Dermis microvascular lymphatic vessel endothelial cell (primary cell): ENCODE data around the gene ZNF217. TPM values are rescaled to one million over a fixed set of nuclear protein-coding genes. Genes with fewer than 3 reads are reported as not detected.
"Not testable (repeated sequence)": the region's sequence is repeated elsewhere in the genome, so short reads cannot be mapped to it uniquely, and the experiment has no call there.

Experiments
- DNase-seq, 2 donors: peaks; one replicate each; pipeline versions ENCODE4 v3.0.0 to v3.0.0-alpha.2; 2010; ENCODE audit warnings: low read depth in 2 of 2
- total RNA-seq: library from RNA; depleted of rRNA; stranded (reverse); fragments of >200 nt; gene quantifications from 2 replicates; pipeline ENCODE4 v1.2.1, GENCODE V29; 2014

Gene ZNF217
- total RNA-seq, result 9.0 and 12.8 TPM in 2 replicates

GRCh38 chr20:53593466-53594007, at the start of gene ZNF217:
TSS of gene ZNF217 (minus strand) at chr20:53593839. CDS start at chr20:53582826, 11,013 bp downstream.
- DNase-seq, result peak in 1 of 2 donors; percentile 59

GRCh38 chr20:53643031-53643832, 49.6 kb upstream of the ZNF217 start:
- peak in 1 of 2 donors; percentile 90 for DNase-seq

DNA sequence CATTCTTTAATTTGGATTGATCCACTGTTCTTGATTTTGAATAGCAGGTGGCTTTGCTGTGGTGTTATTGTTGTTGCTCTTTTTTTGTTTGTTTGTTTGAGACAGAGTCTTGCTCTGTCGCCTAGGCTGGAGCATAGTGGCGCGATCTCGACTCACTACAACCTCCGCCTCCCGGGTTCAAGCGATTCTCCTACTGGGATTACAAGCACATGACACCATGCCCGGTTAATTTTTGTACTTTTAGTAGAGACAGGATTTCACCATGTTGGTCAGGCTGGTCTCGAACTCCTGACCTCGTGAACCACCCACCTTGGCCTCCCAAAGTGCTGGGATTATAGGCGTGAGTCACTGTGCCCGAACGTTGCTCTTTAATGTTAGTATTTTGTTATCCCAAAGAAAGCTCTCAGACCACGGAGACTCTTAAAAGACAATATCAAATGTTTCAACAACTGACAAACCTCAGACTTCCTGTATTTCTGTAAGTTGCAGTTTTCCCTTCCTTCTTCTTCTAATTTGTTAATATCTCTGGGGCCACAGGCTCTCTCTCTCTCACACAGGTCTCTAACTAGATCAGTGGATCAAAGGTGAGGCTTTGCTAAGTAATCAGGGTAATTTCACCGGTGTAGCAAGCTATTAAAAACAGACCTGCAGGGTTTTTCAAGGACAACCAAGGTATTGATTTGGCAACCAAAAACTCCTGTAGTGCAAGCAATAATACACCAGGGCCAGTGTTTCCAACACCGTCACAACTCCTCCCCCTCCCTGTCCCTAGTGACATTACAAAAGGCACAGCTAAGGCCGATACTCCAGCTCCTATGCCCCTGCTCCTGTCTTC, 48.8 kb upstream of the ZNF217 start:
- DNase-seq, result peak in 1 of 2 donors; percentile 82

DNA sequence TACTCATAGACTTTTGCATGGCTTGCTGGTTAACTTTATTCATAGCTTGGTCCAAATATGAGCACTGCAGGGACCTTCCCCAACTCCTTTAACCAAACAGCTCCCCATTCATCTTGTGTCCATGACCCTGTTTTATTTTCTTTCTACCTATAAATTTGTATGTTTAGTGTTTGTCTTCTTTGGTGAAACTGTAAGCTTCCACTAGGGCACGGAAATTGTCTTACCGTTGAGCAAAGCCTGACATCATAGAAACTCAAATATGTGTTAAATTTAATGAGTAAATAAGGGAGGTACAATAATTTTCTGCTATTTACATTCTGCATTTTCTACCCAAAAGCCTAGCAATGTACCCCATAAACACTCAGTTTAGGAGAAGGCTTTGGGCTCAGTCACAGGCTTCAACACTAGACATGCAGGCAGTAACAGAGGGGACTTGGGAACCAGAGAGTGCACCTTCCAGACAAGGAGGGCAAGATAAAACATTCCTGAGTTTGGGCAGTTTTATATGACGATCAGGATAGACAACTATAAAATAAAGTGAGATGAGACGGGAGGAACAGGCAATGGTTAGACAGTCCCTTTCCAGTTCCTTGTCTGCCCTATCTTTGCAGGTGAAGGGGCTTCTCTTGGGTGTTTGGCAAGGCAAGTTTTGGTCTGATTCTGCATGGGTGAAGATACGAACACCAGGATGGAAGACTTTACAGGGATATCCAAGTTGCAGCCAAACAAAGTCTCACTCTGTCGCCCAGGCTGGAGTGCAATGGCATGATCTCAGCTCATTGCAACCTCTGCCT, 46.2 kb upstream of the ZNF217 start:
- no peak for DNase-seq

DNA sequence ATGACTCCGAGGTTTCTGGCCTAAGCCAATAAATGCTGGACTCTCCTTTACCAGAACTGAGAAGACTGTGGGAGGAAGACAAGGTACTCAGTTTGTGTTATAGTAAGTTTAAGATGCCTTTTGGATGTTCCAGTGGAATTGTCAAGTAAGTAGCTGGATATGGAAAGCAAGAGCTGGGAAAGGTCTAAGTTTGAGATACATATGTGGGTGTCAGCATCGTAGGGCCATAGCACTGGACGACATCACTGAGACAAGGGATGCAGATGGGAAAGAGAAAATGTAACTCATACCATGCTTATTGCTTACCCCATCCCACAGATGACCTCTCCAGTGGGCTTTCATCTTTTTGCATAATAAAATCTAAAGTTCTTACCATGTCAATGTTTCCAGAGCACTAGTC, 45.5 kb upstream of the ZNF217 start:
- DNase-seq, result no peak

- not testable (repeated sequence) for DNase-seq
These were observed 43.7 kb upstream of the ZNF217 start for GRCh38 chr20:53637310-53637709.

DNA sequence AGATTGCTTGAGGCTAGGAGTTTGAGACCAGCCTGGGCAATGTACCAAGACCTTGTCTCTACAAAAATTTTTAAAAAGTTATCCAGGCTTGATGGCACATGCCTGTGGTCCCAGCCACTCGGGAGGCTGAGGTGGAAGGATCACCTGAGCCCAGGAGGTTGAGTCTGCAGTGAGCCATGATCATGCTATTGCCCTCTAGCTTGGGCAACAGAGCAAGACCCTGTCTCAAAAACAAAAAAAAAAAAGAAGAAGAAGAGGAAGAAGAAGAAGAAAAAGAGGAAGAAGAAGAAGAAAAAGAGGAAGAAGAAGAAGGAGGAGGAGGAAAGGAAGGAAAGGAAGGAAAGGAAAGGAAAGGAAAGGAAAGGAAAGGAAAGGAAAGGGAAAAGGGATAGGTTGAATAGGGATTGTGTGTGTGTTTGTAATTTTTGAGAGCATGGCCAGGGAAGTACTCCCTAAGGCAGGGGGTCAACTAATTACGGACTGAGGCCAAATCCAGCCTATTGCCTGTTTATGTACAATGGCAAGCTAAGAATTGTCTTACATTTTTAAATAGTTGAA, 43.0 kb upstream of the ZNF217 start:
- no peak for DNase-seq

- DNase-seq, result no peak
These were observed 41.6 kb upstream of the ZNF217 start for GRCh38 chr20:53635221-53635620.

GRCh38 chr20:53631909-53632662, 38.4 kb upstream of the ZNF217 start:
- DNase-seq, result no peak

DNA sequence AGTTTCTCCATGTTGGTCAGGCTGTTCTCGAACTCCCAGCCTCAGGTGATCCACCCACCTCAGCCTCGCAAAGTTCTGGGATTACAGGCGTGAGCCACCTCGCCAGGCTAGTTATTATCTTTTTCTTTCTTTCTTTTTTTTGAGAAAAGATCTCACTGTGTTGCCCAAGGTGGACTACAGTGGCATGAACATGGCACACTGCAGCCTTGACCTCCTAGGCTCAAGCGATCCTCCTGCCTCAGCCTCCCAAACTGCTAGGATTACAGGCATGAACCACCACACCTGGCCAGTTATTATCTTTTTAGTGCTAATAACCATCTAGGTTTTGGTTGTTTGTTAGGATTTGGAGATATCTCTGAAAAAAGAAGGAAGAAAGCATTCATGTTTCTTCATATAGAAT, 35.8 kb upstream of the ZNF217 start:
- DNase-seq, result no peak

DNA sequence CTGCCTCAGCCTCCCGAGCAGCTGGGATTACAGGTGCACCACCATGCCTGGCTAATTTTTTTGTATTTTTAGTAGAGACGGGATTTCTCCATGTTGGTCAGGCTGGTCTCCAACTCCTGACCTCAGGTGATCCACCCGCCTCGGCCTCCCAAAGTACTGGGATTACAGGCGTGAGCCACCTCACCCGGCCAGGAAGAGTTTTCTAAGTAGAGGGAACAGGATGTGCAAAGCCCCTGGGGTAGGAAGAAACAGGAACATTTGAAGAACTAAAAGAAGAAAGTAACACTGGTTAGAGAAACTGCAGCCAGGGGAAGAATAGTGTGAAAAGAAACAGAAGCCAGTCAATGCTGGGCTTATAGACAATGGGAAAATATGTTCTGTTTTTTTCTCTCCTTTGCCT, 35.1 kb upstream of the ZNF217 start:
- peak in 1 of 2 donors; percentile 40 for DNase-seq

- no peak for DNase-seq
These were observed 34.4 kb upstream of the ZNF217 start for GRCh38 chr20:53628076-53628475.

DNA sequence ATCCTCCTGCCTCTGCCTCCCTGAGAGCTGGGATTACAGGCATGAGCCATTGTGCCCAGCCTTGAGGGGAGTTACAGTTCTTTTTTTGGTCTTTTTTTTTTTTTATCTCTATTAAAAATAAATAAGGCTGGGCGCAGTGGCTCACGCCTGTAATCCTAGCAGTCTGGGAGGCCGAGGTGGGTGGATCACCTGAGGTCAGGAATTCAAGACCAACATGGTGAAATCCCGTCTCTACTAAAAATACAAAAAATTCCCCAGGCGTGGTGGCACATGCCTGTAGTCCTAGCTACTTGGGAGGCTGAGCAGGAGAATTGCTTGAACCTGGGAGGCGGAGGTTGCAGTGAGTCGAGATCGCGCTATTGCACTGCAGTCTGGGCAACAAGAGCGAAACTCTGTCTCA, 33.4 kb upstream of the ZNF217 start:
- not testable (repeated sequence) for DNase-seq

DNA sequence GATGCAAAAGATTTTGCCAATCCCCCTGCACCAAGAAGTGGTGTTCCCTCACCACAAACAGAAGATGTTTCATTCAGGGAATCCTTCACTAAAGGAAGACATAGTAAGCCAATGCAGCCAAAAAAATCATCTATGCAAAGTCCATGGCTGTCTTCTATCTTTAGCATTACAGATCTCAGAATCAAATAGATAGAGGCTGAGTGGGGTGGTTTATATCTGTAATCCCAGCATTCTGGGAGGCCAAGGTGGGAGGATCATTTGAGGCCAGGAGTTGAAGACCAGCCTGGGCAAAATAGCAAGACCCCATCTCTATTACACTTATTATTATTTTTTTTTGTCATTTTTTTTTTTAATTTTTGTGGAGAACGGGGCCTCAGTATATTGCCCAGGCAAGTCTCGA, 32.9 kb upstream of the ZNF217 start:
- DNase-seq, result no peak

GRCh38 chr20:53625311-53626129, 31.9 kb upstream of the ZNF217 start:
- no peak for DNase-seq

DNA sequence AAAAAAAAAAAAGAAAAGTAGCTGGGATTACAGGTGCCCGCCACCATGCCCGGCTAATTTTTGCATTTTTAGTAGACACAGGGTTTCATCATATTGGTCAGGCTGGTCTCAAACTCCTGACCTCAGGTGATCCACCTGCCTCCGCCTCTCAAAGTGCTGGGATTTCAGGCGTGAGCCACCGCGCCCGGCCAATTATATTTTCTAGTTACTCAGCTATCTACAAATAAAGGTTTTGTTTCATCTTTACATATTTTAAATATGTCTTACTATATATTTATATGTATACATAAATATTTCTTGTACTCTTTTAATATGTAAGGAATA, 31.2 kb upstream of the ZNF217 start:
- DNase-seq, result not testable (repeated sequence)

DNA sequence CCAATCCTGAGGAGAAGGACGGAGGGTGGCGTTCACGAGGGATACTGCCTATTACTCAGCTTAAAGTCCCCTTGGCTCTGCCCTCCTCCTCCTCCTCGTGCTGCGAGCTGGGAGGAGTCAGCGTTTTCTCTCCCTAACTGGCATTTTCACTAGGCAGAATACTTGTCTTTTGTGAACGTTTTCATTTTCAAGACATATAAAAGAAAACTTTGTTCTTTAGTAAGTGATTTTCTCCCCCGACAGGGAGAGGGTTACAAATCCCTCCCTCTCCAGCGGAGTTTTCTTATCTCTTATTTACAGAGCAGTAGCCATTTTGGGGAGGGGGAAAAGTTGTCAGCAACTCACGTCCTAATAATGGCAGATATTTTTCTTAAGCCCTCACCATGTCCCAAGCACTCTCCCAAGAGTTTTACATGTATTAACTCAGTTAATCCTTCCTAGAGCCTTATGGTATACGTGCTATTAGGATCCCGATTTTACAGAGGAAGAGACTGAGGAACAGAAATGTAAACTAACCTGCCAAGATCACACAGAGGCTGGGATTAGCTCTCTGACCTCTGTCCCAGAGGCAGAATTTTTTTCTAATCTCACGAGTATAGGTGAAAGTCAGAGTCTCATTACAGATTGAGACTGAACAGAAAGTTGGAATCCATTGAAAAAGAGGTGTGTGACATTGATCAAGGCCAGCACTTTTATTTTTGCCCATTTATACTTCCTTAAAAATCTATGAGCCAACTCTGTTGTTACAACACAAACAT, 30.0 kb upstream of the ZNF217 start:
- DNase-seq, result peak; percentile 27 to 78

DNA sequence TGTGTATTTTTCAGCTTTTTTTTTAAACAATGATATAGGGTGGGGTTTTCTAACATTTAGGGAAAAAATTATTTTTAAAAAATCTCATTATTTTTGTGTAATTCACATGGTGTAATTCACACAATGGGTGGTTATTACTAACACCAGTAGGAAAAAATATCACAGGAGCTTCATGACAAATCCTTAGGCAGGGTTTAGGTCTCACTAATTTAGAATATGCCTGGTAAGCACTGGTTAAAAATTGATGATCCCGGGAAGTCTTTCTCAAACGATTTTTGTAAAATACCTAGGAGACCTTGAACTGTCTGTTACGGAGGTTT, 29.5 kb upstream of the ZNF217 start:
- DNase-seq, result no peak
